WTC11 (cell line): ENCODE results near the gene SMARCD3. TPM values are rescaled to one million over a fixed set of nuclear protein-coding genes. Genes with fewer than 3 reads are reported as not detected.

ENCODE experiments used
- ATAC-seq: fragments of 200-7000 bp; cut with Tn5 transposase; 2 replicates; pipeline ENCODE4 v1.10.0; 2021; ENCODE audit warnings: mild to moderate bottlenecking, moderate library complexity
- CTCF ChIA-PET: fragments of 300-600 bp; sonication (Branson Sonifier 250); formaldehyde crosslinking; loops from one replicate; lab custom pipeline; 2021; ENCODE audit warnings: antibody characterized with exemption; lab: Charles Lee
- POLR2A ChIA-PET: fragments of 350-600 bp; sonication (Branson Sonifier 250); formaldehyde crosslinking; loops from one replicate; lab custom pipeline; 2021; ENCODE audit warnings: antibody characterized with exemption; lab: Charles Lee
- DNase-seq: peaks from one replicate; pipeline ENCODE4 v3.0.0; 2021; ENCODE audit warnings: low spot score
- H3K27ac Mint-ChIP-seq: 2 replicates; pipeline ENCODE4 v1.8.0; 2021; ENCODE audit warnings: mixed read lengths
- H3K27me3 Mint-ChIP-seq: 2 replicates; pipeline ENCODE4 v1.8.0; 2021; ENCODE audit warnings: low read depth, mild to moderate bottlenecking, moderate library complexity, mixed read lengths
- H3K36me3 Mint-ChIP-seq: 2 replicates; pipeline ENCODE4 v1.8.0; 2021; ENCODE audit warnings: mixed read lengths
- H3K4me1 Mint-ChIP-seq: 2 replicates; pipeline ENCODE4 v1.8.0; 2022; ENCODE audit warnings: mixed read lengths
- H3K4me3 Mint-ChIP-seq: 2 replicates; pipeline ENCODE4 v1.8.0; 2021; ENCODE audit warnings: mild to moderate bottlenecking, moderate library complexity, mixed read lengths
- H3K9me3 Mint-ChIP-seq: 2 replicates; pipeline ENCODE4 v1.8.0; 2021; ENCODE audit warnings: mixed read lengths
- ATF1 ChIP-seq: sonication (generic); formaldehyde crosslinking; IDR thresholded peaks from 2 replicates; pipeline ENCODE4 v1.8.1; 2023; ENCODE audit warnings: mild to moderate bottlenecking, moderate library complexity, missing genetic modification reagents
- ATF6 ChIP-seq: sonication (generic); formaldehyde crosslinking; IDR thresholded peaks from 2 replicates; pipeline ENCODE4 v1.8.1; 2023; ENCODE audit warnings: mild to moderate bottlenecking, missing genetic modification reagents
- CTCF ChIP-seq: fragments of 200-600 bp; IDR thresholded peaks from 2 replicates; pipeline ENCODE4 v1.8.0; 2022; ENCODE audit warnings: antibody characterized with exemption
- ELF4 ChIP-seq: sonication (generic); formaldehyde crosslinking; IDR thresholded peaks from 2 replicates; pipeline ENCODE4 v1.8.1; 2022; ENCODE audit warnings: low read depth, mild to moderate bottlenecking, moderate library complexity, missing genetic modification reagents
- ESRRA ChIP-seq: sonication (generic); formaldehyde crosslinking; IDR thresholded peaks from 2 replicates; pipeline ENCODE4 v1.8.1; 2022; ENCODE audit warnings: mild to moderate bottlenecking, missing genetic modification reagents, borderline replicate concordance
- FOXK1 ChIP-seq: sonication (generic); formaldehyde crosslinking; IDR thresholded peaks from 2 replicates; pipeline ENCODE4 v1.8.0; 2022; ENCODE audit warnings: mild to moderate bottlenecking, moderate library complexity, missing genetic modification reagents
- FOXP1 ChIP-seq: sonication (generic); formaldehyde crosslinking; IDR thresholded peaks from 2 replicates; pipeline ENCODE4 v1.8.0; 2022; ENCODE audit warnings: missing genetic modification reagents, mild to moderate bottlenecking, moderate library complexity, borderline replicate concordance
- JAZF1 ChIP-seq: fragments of 250-450 bp; sonication (Bioruptor Pico); IDR thresholded peaks from 2 replicates; pipeline ENCODE4 v1.9.0; 2021; ENCODE audit warnings: moderate library complexity, mild to moderate bottlenecking, inconsistent platforms
- NFATC4 ChIP-seq: fragments of 250-450 bp; sonication (Bioruptor Pico); IDR thresholded peaks from 2 replicates; pipeline ENCODE4 v1.9.0; 2021; ENCODE audit warnings: mild to moderate bottlenecking
- PRDM15 ChIP-seq: sonication (generic); formaldehyde crosslinking; IDR thresholded peaks from 2 replicates; pipeline ENCODE4 v1.8.0; 2022; ENCODE audit warnings: missing genetic modification reagents
- SMAD4 ChIP-seq: sonication (generic); formaldehyde crosslinking; IDR thresholded peaks from 2 replicates; pipeline ENCODE4 v1.8.0; 2022; ENCODE audit warnings: mild to moderate bottlenecking, missing genetic modification reagents
- ZNF121 ChIP-seq: sonication (generic); formaldehyde crosslinking; IDR thresholded peaks from 2 replicates; pipeline ENCODE4 v1.8.0; 2023; ENCODE audit warnings: missing genetic modification reagents
- ZNF232 ChIP-seq: sonication (generic); formaldehyde crosslinking; IDR thresholded peaks from 2 replicates; pipeline ENCODE4 v1.8.0; 2022; ENCODE audit warnings: mild to moderate bottlenecking, missing genetic modification reagents
- ZNF281 ChIP-seq: sonication (generic); formaldehyde crosslinking; IDR thresholded peaks from 2 replicates; pipeline ENCODE4 v1.8.0; 2023; ENCODE audit warnings: mild to moderate bottlenecking, missing genetic modification reagents
- ZNF396 ChIP-seq: fragments of 250-450 bp; sonication (Bioruptor Pico); IDR thresholded peaks from 2 replicates; pipeline ENCODE4 v1.8.0; 2021; ENCODE audit warnings: mild to moderate bottlenecking, moderate library complexity, borderline replicate concordance
- ZNF423 ChIP-seq: fragments of 250-450 bp; sonication (Bioruptor Pico); IDR thresholded peaks from 2 replicates; pipeline ENCODE4 v2.1.2; 2022; ENCODE audit warnings: mild to moderate bottlenecking, moderate library complexity
- ZNF512 ChIP-seq: sonication (generic); formaldehyde crosslinking; IDR thresholded peaks from 2 replicates; pipeline ENCODE4 v1.8.1; 2022; ENCODE audit warnings: missing genetic modification reagents, borderline replicate concordance
- total RNA-seq: library from RNA; stranded (reverse); gene quantifications from 3 replicates; pipeline ENCODE4 v1.2.3, GENCODE V29; 2021

SMARCD3 gene
- total RNA-seq, 1 experiment from 2014 or later = 5.9 TPM

- peaks cover 49% of the 10 kb centered on the region for H3K27me3 Mint-ChIP-seq
- no peaks in the 10 kb centered on the region for H3K9me3 Mint-ChIP-seq
- no peaks in the 10 kb centered on the region for H3K36me3 Mint-ChIP-seq
- H3K27ac Mint-ChIP-seq = no peak overlapping the region
- ChIA-PET CTCF (interaction anchor here (0.6 to 4.6 kb wide), 50 partner anchors 8 to 491 kb away, joined by 3 to 83 read pairs (median 5); partner anchors contain the start of genes ABCF2, ASB10, CHPF2 and GBX1), POLR2A (interaction anchor here (0.9 to 1.4 kb wide), 3 partner anchors 8 to 18 kb away, joined by 3 to 6 read pairs (median 4); partner anchors contain the start of gene ABCF2)
- ATAC-seq (peak; percentile 10), DNase-seq (peak; percentile 34)
- H3K4me1 Mint-ChIP-seq = peaks cover 46% of the 10 kb centered on the region
- peak overlapping the region; percentile 65 for H3K4me3 Mint-ChIP-seq
- no peak for TF ChIP-seq SMAD4 (CRISPR knock-in tag)
- TF ChIP-seq PRDM15 (CRISPR knock-in tag) = peak; percentile 43; the same call in 1 of the 2 replicates
Measured at GRCh38 chr7:151244841-151245346, 3.6 kb downstream of the SMARCD3 start.

- DNase-seq = peak; percentile 67
- ChIA-PET CTCF (interaction anchor here (0.6 to 4.6 kb wide), 66 partner anchors 8 to 491 kb away, joined by 3 to 83 read pairs (median 4); partner anchors contain the start of genes ABCF2, ASB10, CHPF2 and GBX1), POLR2A (interaction anchor here (0.9 to 1.4 kb wide), 3 partner anchors 9 to 17 kb away, joined by 3 to 6 read pairs (median 4); partner anchors contain the start of gene ABCF2)
- H3K4me1 Mint-ChIP-seq = peaks cover 41% of the 10 kb centered on the region
- no peaks in the 10 kb centered on the region for H3K36me3 Mint-ChIP-seq
- TF ChIP-seq ZNF232 (no peak), FOXP1 (no peak), CTCF (peak; percentile 84)
- no peak overlapping the region for H3K27ac Mint-ChIP-seq
- peaks cover 43% of the 10 kb centered on the region for H3K27me3 Mint-ChIP-seq
- H3K4me3 Mint-ChIP-seq = peak overlapping the region; percentile 65
- ATAC-seq = peak; percentile 7; the same call in 1 of the 2 replicates
- no peaks in the 10 kb centered on the region for H3K9me3 Mint-ChIP-seq
Measured at GRCh38 chr7:151244196-151244840, 4.2 kb downstream of the SMARCD3 start.

GRCh38 chr7:151243408-151244195, 4.9 kb downstream of the SMARCD3 start:
- Mint-ChIP-seq H3K27me3 (peaks cover 38% of the 10 kb centered on the region), H3K9me3 (no peaks in the 10 kb centered on the region), H3K27ac (no peak overlapping the region), H3K4me3 (no peak overlapping the region), H3K36me3 (0 out of 2 replicates have a peak, but pooled peaks cover 2% of the 10 kb centered on the region), H3K4me1 (peaks cover 39% of the 10 kb centered on the region)
- POLR2A ChIA-PET = interaction anchor here (0.9 to 1.4 kb wide), 3 partner anchors 9 to 16 kb away, joined by 3 to 6 read pairs (median 4); partner anchors contain the start of gene ABCF2
- DNase-seq = no peak
- no peak for ATAC-seq
- CTCF ChIA-PET = interaction anchor here (0.6 to 4.6 kb wide), 66 partner anchors 9 to 492 kb away, joined by 3 to 83 read pairs (median 4); partner anchors contain the start of genes ABCF2, ASB10, CHPF2 and GBX1
- no peak for TF ChIP-seq NFATC4 (CRISPR knock-in tag)
- TF ChIP-seq ATF1 = no peak
- TF ChIP-seq ZNF396 = no peak
- TF ChIP-seq ZNF281 (CRISPR knock-in tag) = no peak
- TF ChIP-seq ESRRA = no peak
- TF ChIP-seq FOXK1 (CRISPR knock-in tag) = no peak
- no peak for TF ChIP-seq ZNF121 (CRISPR knock-in tag)
- no peak for TF ChIP-seq ZNF512
- TF ChIP-seq ZNF423 (CRISPR knock-in tag) = no peak
- TF ChIP-seq ATF6 = no peak
- TF ChIP-seq ELF4 (CRISPR knock-in tag) = no peak
- no peak for TF ChIP-seq JAZF1 (CRISPR knock-in tag)
